WTC11 (cell line): ENCODE data around the gene PRR23E.

Source experiments
- CBFB ChIP-seq: sonication (generic); formaldehyde crosslinking; IDR thresholded peaks from 2 replicates; pipeline ENCODE4 v1.8.1; 2022; ENCODE audit warnings: mild to moderate bottlenecking, low read depth, missing genetic modification reagents
- FOXK1 ChIP-seq: sonication (generic); formaldehyde crosslinking; IDR thresholded peaks from 2 replicates; pipeline ENCODE4 v1.8.0; 2022; ENCODE audit warnings: mild to moderate bottlenecking, moderate library complexity, missing genetic modification reagents
- GABPB1 ChIP-seq: sonication (generic); formaldehyde crosslinking; IDR thresholded peaks from 2 replicates; pipeline ENCODE4 v1.8.1; 2023; ENCODE audit warnings: mild to moderate bottlenecking, missing genetic modification reagents
- MYBL2 ChIP-seq: sonication (generic); formaldehyde crosslinking; IDR thresholded peaks from 2 replicates; pipeline ENCODE4 v1.8.1; 2023; ENCODE audit warnings: mild to moderate bottlenecking, moderate library complexity, missing genetic modification reagents
- NFATC4 ChIP-seq: fragments of 250-450 bp; sonication (Bioruptor Pico); IDR thresholded peaks from 2 replicates; pipeline ENCODE4 v1.9.0; 2021; ENCODE audit warnings: mild to moderate bottlenecking
- ZNF121 ChIP-seq: sonication (generic); formaldehyde crosslinking; IDR thresholded peaks from 2 replicates; pipeline ENCODE4 v1.8.0; 2023; ENCODE audit warnings: missing genetic modification reagents
- ZNF423 ChIP-seq: fragments of 250-450 bp; sonication (Bioruptor Pico); IDR thresholded peaks from 2 replicates; pipeline ENCODE4 v2.1.2; 2022; ENCODE audit warnings: mild to moderate bottlenecking, moderate library complexity
- TF ChIP-seq, protein P1 (sequence below): fragments of 200-600 bp; IDR thresholded peaks from 2 replicates; pipeline ENCODE4 v1.8.0; 2022; ENCODE audit warnings: antibody characterized with exemption
- TF ChIP-seq, protein P2 (sequence below): sonication (generic); formaldehyde crosslinking; IDR thresholded peaks from 2 replicates; pipeline ENCODE4 v1.8.1; 2023; ENCODE audit warnings: mild to moderate bottlenecking, missing genetic modification reagents
- TF ChIP-seq, protein P3 (sequence below): sonication (generic); formaldehyde crosslinking; IDR thresholded peaks from 2 replicates; pipeline ENCODE4 v1.8.1; 2023; ENCODE audit warnings: mild to moderate bottlenecking, moderate library complexity, missing genetic modification reagents
- TF ChIP-seq, protein P4 (sequence below): sonication (generic); formaldehyde crosslinking; IDR thresholded peaks from 2 replicates; pipeline ENCODE4 v1.8.1; 2022; ENCODE audit warnings: low read depth, mild to moderate bottlenecking, moderate library complexity, missing genetic modification reagents, borderline replicate concordance

DNA sequence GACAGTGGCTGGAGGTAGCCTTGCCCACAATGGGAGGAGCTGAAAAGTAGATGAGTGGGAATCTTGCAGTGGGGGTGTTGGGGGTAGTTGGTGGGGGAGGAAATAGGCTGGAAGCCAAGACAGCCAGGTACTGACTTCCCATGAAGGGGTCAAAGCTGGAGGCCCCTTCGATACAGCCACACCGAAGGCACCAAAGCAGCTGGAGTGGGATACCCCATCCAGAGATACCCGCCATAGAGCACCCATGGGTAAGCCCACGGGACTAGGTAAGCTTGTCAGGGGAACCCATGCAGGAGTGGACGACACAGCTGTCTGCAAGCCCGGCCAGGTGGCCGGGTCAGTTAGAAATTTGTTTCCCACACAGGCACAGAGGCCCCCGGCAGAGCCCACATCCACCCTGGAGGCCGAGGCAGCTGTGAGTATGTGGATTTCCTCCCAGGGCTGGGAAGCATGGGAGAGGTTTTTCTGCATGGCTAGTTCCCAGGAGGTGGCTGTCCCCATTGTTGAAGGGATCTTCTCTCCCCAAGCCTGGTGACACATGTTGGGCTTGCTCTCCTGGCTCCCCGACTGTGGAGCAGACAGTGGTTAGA is 28.6 kb downstream of the PRR23E start:
- TF ChIP-seq GABPB1 (CRISPR knock-in tag) (no peak), ZNF121 (CRISPR knock-in tag) (no peak), NFATC4 (CRISPR knock-in tag) (no peak), FOXK1 (no peak), ZNF423 (CRISPR knock-in tag) (no peak), CBFB (CRISPR knock-in tag) (no peak), MYBL2 (no peak)
- TF ChIP-seq, protein P1, sequence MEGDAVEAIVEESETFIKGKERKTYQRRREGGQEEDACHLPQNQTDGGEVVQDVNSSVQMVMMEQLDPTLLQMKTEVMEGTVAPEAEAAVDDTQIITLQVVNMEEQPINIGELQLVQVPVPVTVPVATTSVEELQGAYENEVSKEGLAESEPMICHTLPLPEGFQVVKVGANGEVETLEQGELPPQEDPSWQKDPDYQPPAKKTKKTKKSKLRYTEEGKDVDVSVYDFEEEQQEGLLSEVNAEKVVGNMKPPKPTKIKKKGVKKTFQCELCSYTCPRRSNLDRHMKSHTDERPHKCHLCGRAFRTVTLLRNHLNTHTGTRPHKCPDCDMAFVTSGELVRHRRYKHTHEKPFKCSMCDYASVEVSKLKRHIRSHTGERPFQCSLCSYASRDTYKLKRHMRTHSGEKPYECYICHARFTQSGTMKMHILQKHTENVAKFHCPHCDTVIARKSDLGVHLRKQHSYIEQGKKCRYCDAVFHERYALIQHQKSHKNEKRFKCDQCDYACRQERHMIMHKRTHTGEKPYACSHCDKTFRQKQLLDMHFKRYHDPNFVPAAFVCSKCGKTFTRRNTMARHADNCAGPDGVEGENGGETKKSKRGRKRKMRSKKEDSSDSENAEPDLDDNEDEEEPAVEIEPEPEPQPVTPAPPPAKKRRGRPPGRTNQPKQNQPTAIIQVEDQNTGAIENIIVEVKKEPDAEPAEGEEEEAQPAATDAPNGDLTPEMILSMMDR, result no peak
- TF ChIP-seq, protein P2, sequence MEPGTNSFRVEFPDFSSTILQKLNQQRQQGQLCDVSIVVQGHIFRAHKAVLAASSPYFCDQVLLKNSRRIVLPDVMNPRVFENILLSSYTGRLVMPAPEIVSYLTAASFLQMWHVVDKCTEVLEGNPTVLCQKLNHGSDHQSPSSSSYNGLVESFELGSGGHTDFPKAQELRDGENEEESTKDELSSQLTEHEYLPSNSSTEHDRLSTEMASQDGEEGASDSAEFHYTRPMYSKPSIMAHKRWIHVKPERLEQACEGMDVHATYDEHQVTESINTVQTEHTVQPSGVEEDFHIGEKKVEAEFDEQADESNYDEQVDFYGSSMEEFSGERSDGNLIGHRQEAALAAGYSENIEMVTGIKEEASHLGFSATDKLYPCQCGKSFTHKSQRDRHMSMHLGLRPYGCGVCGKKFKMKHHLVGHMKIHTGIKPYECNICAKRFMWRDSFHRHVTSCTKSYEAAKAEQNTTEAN (CRISPR knock-in tag), result no peak
- TF ChIP-seq, protein P3, sequence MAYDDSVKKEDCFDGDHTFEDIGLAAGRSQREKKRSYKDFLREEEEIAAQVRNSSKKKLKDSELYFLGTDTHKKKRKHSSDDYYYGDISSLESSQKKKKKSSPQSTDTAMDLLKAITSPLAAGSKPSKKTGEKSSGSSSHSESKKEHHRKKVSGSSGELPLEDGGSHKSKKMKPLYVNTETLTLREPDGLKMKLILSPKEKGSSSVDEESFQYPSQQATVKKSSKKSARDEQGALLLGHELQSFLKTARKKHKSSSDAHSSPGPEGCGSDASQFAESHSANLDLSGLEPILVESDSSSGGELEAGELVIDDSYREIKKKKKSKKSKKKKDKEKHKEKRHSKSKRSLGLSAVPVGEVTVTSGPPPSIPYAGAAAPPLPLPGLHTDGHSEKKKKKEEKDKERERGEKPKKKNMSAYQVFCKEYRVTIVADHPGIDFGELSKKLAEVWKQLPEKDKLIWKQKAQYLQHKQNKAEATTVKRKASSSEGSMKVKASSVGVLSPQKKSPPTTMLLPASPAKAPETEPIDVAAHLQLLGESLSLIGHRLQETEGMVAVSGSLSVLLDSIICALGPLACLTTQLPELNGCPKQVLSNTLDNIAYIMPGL, result no peak
- TF ChIP-seq, protein P4, sequence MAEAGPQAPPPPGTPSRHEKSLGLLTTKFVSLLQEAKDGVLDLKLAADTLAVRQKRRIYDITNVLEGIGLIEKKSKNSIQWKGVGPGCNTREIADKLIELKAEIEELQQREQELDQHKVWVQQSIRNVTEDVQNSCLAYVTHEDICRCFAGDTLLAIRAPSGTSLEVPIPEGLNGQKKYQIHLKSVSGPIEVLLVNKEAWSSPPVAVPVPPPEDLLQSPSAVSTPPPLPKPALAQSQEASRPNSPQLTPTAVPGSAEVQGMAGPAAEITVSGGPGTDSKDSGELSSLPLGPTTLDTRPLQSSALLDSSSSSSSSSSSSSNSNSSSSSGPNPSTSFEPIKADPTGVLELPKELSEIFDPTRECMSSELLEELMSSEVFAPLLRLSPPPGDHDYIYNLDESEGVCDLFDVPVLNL, result no peak
